Naive B cell (primary cell): Measurements from ENCODE around the gene UBALD1. TPM values are rescaled to one million over a fixed set of nuclear protein-coding genes. Genes with fewer than 3 reads are reported as not detected.

ENCODE experiments used
- ATAC-seq, 2 donors: fragments of 150-1000 bp; cut with Tn5 transposase; 2 replicates each; pipeline ENCODE4 v1.10.0; 2021; ENCODE audit warnings: low read depth in 2 of 2, mild to moderate bottlenecking in 2 of 2, moderate library complexity in 2 of 2
- DNase-seq: peaks from one replicate; pipeline ENCODE4 v3.0.0; 2022
- H3K27ac Mint-ChIP-seq, 6 donors: one replicate each; pipeline ENCODE4 v1.8.0; 2020 to 2022; ENCODE audit warnings: mild to moderate bottlenecking in 6 of 6, mixed read lengths in 6 of 6, moderate library complexity in 5 of 6, inconsistent platforms in 2 of 6
- H3K27me3 Mint-ChIP-seq, 3 donors: one replicate each; pipeline ENCODE4 v1.8.0; 2021 to 2022; ENCODE audit warnings: mixed read lengths in 3 of 3, mild to moderate bottlenecking in 1 of 3
- H3K36me3 Mint-ChIP-seq, 2 donors: one replicate each; pipeline ENCODE4 v1.8.0; 2020 to 2022; ENCODE audit warnings: mixed read lengths in 2 of 2, inconsistent platforms in 1 of 2, mild to moderate bottlenecking in 1 of 2
- H3K4me1 Mint-ChIP-seq, 3 donors: one replicate each; pipeline ENCODE4 v1.8.0; 2020 to 2022; ENCODE audit warnings: mixed read lengths in 3 of 3, inconsistent platforms in 1 of 3, mild to moderate bottlenecking in 1 of 3, moderate library complexity in 1 of 3
- H3K4me3 Mint-ChIP-seq, 8 donors: one replicate each; pipeline ENCODE4 v1.8.0; 2020 to 2022; ENCODE audit warnings: mild to moderate bottlenecking in 8 of 8, mixed read lengths in 8 of 8, moderate library complexity in 8 of 8, inconsistent platforms in 2 of 8
- H3K9me3 Mint-ChIP-seq, 7 donors: one replicate each; pipeline ENCODE4 v1.8.0; 2020 to 2022; ENCODE audit warnings: mixed read lengths in 7 of 7, mild to moderate bottlenecking in 5 of 7, inconsistent platforms in 2 of 7, moderate library complexity in 1 of 7
- polyA plus RNA-seq, 6 donors: library from polyadenylated mRNA; unstranded; fragments of 300-500 nt; fragmentation: Illumina TruSeq; gene quantifications; one replicate each; pipeline ENCODE4 v1.2.3, GENCODE V29; 2021; ENCODE audit warnings: low read depth in 6 of 6

The UBALD1 gene
- polyA plus RNA-seq, 6 donors from 2014 or later = 2.6 to 7.5 (median 5.0) TPM

GRCh38 chr16:4606354-4606753 is 8.3 kb downstream of the UBALD1 start:
- no peaks in the 10 kb centered on the region for H3K9me3 Mint-ChIP-seq
- H3K27me3 Mint-ChIP-seq = peaks cover 0 to 6% (median 0%) of the 10 kb centered on the region in 3 donors
- H3K27ac Mint-ChIP-seq = peak overlapping the region in 1 of 6 donors; percentile 53
- no peaks in the 10 kb centered on the region for H3K36me3 Mint-ChIP-seq
- ATAC-seq = no peak
- no peak for DNase-seq
- H3K4me1 Mint-ChIP-seq = peaks cover 0 to 7% (median 0%) of the 10 kb centered on the region in 3 donors
- peak overlapping the region in 1 of 8 donors; percentile 51 for H3K4me3 Mint-ChIP-seq

DNA sequence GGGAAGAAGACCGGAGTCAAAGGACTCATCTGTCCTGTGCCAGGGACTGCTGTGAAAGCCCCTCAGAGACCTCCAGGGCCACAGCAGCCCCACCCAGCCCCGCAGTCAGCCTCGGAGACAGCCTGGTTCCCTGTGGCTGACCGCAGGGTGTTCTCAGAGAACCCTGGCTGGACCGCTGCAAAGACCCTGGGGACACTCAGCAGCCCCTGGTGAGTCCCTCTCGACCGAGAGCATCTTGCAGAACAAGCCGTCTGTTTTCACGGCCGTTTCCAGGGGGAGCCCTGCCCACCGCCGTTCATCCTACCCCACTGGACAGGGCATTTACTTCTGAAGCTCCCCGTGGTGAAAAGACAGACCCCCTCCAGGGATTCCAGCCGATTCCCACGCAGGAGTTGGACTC is 10.3 kb downstream of the UBALD1 start:
- DNase-seq (no peak), ATAC-seq (no peak)
- Mint-ChIP-seq H3K36me3 (no peaks in the 10 kb centered on the region), H3K4me3 (no peak overlapping the region), H3K27me3 (peaks cover 0 to 8% (median 2%) of the 10 kb centered on the region in 3 donors), H3K4me1 (peaks cover 0 to 4% (median 0%) of the 10 kb centered on the region in 3 donors), H3K9me3 (no peaks in the 10 kb centered on the region), H3K27ac (no peak overlapping the region)

- ATAC-seq = no peak
- Mint-ChIP-seq H3K4me3 (no peak overlapping the region), H3K27ac (no peak overlapping the region), H3K36me3 (no peaks in the 10 kb centered on the region), H3K4me1 (peaks cover 0 to 4% (median 0%) of the 10 kb centered on the region in 3 donors), H3K9me3 (no peaks in the 10 kb centered on the region), H3K27me3 (peaks cover 0 to 8% (median 6%) of the 10 kb centered on the region in 3 donors)
- DNase-seq = no peak
Observed at GRCh38 chr16:4603624-4604170, 11.0 kb downstream of the UBALD1 start.

GRCh38 chr16:4602331-4602730 is 12.4 kb downstream of the UBALD1 start:
- no peak for ATAC-seq

DNA sequence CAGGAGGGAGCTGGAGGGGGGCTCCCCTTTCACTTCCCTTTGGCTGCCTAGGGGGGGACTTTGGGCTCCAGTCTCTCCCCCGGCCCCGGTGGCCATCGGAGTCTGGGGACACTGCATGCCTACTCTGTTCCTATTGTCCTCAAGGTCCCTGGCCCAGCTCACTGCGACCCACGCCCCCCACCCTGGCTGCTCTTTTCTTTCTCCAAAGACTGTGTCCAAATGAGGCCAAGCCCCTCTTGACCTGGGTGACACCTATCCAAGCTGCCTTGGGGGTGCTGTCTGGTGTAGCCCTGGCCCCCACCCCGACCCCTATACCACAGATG is 12.9 kb downstream of the UBALD1 start:
- H3K36me3 Mint-ChIP-seq = no peaks in the 10 kb centered on the region
- ATAC-seq (no peak), DNase-seq (no peak)
- H3K27ac Mint-ChIP-seq = peak overlapping the region in 1 of 6 donors; percentile 66
- no peaks in the 10 kb centered on the region for H3K9me3 Mint-ChIP-seq
- H3K27me3 Mint-ChIP-seq = peaks cover 0 to 8% (median 6%) of the 10 kb centered on the region in 3 donors
- no peak overlapping the region for H3K4me3 Mint-ChIP-seq
- H3K4me1 Mint-ChIP-seq = peaks cover 0 to 4% (median 0%) of the 10 kb centered on the region in 3 donors

More at GRCh38 chr16:4602331-4602730, 12.4 kb downstream of the UBALD1 start:
- Mint-ChIP-seq H3K27ac (no peak overlapping the region), H3K9me3 (no peaks in the 10 kb centered on the region), H3K4me1 (peaks cover 0 to 4% (median 0%) of the 10 kb centered on the region in 3 donors), H3K36me3 (no peaks in the 10 kb centered on the region), H3K27me3 (peaks cover 0 to 8% (median 6%) of the 10 kb centered on the region in 3 donors), H3K4me3 (no peak overlapping the region)
- no peak for DNase-seq

GRCh38 chr16:4601036-4601863 is 13.4 kb downstream of the UBALD1 start:
- H3K27me3 Mint-ChIP-seq = peaks cover 0 to 8% (median 6%) of the 10 kb centered on the region in 3 donors
- no peaks in the 10 kb centered on the region for H3K9me3 Mint-ChIP-seq
- ATAC-seq = no peak
- DNase-seq = no peak
- no peak overlapping the region for H3K4me3 Mint-ChIP-seq
- H3K4me1 Mint-ChIP-seq = peaks cover 0 to 4% (median 0%) of the 10 kb centered on the region in 3 donors
- peak overlapping the region in 2 of 6 donors; percentile 66 to 74 for H3K27ac Mint-ChIP-seq
- H3K36me3 Mint-ChIP-seq = no peaks in the 10 kb centered on the region

DNA sequence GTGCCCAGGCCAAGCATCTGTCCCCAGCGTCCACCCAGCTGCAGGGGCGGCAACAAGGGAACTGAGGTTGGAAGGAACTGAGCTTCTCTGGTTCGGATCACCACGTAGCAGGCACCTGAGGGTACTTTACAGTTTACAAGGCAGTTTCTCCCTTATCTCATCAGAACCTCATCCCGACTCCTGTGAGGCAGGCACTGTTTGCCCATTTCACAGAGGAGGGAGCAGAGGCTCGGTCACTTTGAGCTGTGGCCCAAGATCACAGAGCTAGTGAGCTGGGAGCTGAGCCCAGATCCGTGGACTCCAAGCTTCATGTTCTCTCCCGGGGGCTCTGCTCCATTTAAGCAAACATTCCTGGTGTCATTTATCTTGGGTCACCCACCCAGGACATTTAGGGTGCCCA is 15.1 kb downstream of the UBALD1 start:
- peaks cover 0 to 16% (median 12%) of the 10 kb centered on the region in 3 donors for H3K27me3 Mint-ChIP-seq
- ATAC-seq (no peak), DNase-seq (no peak)
- no peaks in the 10 kb centered on the region for H3K36me3 Mint-ChIP-seq
- H3K27ac Mint-ChIP-seq = peak overlapping the region in 1 of 6 donors; percentile 74
- H3K9me3 Mint-ChIP-seq = peaks cover 0 to 2% (median 0%) of the 10 kb centered on the region in 7 donors
- peaks cover 0 to 4% (median 0%) of the 10 kb centered on the region in 3 donors for H3K4me1 Mint-ChIP-seq
- H3K4me3 Mint-ChIP-seq = peak overlapping the region in 1 of 8 donors; percentile 30

DNA sequence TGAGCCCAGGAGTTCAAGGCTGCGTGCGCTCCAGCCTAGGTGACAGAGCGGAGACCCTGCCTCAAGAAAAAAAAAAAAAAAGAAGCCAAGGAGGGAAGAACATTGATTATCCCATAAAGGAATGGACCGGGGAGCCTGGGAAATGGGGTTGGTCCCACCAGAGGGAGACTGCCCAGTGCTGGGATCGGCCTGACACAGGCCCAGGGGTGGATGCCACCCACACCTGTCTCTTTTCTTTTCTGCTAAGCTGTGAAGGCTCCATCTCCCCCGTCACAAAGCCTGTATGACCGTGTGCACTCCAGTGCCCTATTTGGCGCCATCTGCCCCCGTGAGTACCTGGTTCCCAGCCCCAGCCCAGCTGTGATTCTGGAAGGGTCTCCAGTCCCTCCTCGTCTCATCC is 15.7 kb downstream of the UBALD1 start:
- no peak for ATAC-seq
- Mint-ChIP-seq H3K4me1 (peaks cover 0 to 4% (median 0%) of the 10 kb centered on the region in 3 donors), H3K36me3 (no peaks in the 10 kb centered on the region), H3K9me3 (peaks cover 0 to 2% (median 0%) of the 10 kb centered on the region in 7 donors), H3K27ac (no peak overlapping the region), H3K4me3 (no peak overlapping the region), H3K27me3 (peaks cover 0 to 16% (median 12%) of the 10 kb centered on the region in 3 donors)
- DNase-seq = no peak

- no peak for ATAC-seq
- H3K27me3 Mint-ChIP-seq = peaks cover 0 to 16% (median 12%) of the 10 kb centered on the region in 3 donors
- peaks cover 0 to 4% (median 0%) of the 10 kb centered on the region in 3 donors for H3K4me1 Mint-ChIP-seq
- H3K27ac Mint-ChIP-seq = peak overlapping the region in 1 of 6 donors; percentile 56
- H3K36me3 Mint-ChIP-seq = no peaks in the 10 kb centered on the region
- H3K9me3 Mint-ChIP-seq = peaks cover 0 to 2% (median 0%) of the 10 kb centered on the region in 7 donors
- H3K4me3 Mint-ChIP-seq = no peak overlapping the region
- no peak for DNase-seq
Observed at GRCh38 chr16:4597174-4597573, 17.5 kb downstream of the UBALD1 start.

DNA sequence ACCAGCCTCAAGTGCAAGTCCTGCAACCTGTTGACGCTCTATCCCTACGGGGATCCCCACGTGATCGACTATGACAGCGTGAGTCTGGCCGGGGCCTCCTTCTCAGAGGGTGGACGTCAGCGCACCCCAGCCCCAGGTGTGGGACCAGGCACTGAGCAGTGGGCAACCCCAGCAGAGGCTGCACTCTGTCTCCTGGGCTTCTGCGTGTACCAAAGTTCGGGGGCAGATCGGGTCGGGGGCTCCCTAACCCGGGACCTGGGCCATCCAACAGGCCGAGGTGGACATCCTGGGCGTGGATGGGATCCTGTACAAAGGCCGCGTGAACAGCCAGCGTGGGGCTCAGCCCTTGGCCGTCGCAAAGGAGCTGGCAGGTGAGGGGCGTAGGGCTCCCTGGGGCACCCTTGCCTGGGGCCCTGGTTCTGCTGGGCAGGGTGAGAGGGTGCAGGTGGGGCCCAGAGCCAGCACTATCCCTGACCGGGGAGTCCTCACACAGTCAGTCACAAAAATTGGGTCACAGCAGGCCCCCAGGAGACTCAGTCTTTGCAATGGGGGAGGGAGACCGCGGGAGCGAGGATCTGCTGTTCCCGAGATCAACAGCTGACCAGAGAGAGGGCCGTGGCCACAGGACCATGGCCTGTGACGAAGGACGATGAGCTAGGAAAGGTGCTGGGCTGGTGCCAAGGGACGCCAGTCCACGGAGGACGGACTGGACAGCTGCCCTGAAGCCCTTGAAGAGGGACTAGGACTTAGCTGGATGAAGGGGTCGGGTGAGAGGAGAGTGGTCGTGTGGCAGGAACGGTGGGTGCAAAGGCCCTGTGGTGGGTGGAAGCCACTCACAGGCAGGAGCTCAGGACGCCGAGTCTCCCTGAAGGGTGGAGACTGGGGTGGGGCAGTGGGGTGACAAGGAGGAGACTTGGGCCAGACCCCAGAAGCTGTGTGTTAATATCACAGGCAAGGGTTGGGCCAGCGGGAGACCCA is 20.0 kb downstream of the UBALD1 start:
- peaks cover 0 to 12% (median 8%) of the 10 kb centered on the region in 3 donors for H3K27me3 Mint-ChIP-seq
- no peaks in the 10 kb centered on the region for H3K4me1 Mint-ChIP-seq
- DNase-seq (no peak), ATAC-seq (no peak)
- no peak overlapping the region for H3K4me3 Mint-ChIP-seq
- peaks cover 0 to 2% (median 0%) of the 10 kb centered on the region in 7 donors for H3K9me3 Mint-ChIP-seq
- H3K36me3 Mint-ChIP-seq = no peaks in the 10 kb centered on the region
- peak overlapping the region in 1 of 6 donors; percentile 71 for H3K27ac Mint-ChIP-seq

DNA sequence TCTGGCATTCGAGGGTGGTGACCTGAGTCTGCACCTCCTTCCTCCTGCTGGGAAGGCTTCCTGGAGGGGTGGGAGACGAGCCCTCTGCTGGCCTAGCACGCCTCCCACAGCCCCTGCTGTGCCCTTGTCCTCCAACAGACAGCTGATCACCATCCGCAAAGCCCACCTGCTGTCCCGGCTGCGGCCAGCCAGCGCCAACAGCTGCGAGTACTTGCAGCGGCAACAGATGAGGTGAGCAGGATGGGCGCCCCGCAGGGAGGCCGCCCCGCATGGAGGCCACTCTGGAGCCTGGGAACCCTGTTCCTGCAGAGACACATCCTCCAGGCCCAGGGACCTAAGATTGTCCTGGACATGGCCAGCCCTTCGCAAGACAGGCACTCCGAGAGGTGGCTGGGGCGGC is 21.6 kb downstream of the UBALD1 start:
- Mint-ChIP-seq H3K36me3 (no peaks in the 10 kb centered on the region), H3K27me3 (peaks cover 0 to 14% (median 8%) of the 10 kb centered on the region in 3 donors), H3K9me3 (peaks cover 0 to 11% (median 1%) of the 10 kb centered on the region in 7 donors), H3K27ac (peak overlapping the region in 1 of 6 donors; percentile 65), H3K4me1 (peaks cover 0 to under 1% (median 0%) of the 10 kb centered on the region in 3 donors), H3K4me3 (no peak overlapping the region)
- no peak for ATAC-seq
- no peak for DNase-seq

DNA sequence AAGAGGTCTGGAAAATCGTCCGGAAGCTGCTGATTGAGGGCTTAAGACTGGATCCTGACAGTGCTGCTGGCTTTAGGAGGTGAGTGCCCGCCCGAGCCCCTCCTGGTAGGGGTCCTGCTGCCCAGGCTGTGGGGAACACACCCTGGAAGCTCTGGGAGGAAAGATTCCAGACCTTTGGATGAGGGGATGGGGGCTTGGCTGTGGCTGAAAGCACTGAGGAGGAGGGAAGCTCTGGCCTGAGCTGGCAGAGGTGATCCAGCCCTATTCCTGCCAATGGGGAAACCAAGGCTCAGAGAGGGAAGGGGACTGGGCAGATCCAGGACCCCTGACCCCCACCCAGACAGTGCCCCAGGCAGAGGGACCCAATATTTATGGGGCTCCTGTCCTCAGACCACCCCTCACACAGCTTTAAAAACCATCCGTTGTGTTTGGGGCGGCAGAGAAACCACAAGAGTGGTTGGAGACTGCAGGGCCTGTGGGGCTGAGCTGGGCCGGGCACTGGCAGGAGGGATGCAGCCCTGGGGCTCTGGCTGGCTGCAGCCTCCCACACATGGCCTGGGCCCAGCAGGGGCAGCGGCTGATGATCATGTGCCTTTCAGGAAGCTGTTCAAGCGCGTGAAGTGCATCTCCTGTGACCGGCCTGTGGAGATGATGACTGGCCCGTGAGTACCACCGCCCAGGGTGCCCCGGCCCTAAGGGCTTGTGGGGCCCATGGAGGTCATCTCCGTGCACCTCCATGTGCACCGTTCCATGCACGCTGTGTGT is 22.8 kb downstream of the UBALD1 start:
- no peak for DNase-seq
- Mint-ChIP-seq H3K4me1 (peaks cover 0 to 2% (median 0%) of the 10 kb centered on the region in 3 donors), H3K9me3 (peaks cover 0 to 13% (median 4%) of the 10 kb centered on the region in 7 donors), H3K27me3 (peaks cover under 1 to 21% (median 8%) of the 10 kb centered on the region in 3 donors), H3K27ac (no peak overlapping the region), H3K4me3 (no peak overlapping the region), H3K36me3 (no peaks in the 10 kb centered on the region)
- no peak for ATAC-seq
